Measurements from ENCODE around the gene ACSBG1. TPM values are rescaled to one million over a fixed set of nuclear protein-coding genes. Genes with fewer than 3 reads are reported as not detected.

ACSBG1 gene
- total RNA-seq, 2 experiments from 2014 or later = 0.02 TPM; not detected in 1

DNA sequence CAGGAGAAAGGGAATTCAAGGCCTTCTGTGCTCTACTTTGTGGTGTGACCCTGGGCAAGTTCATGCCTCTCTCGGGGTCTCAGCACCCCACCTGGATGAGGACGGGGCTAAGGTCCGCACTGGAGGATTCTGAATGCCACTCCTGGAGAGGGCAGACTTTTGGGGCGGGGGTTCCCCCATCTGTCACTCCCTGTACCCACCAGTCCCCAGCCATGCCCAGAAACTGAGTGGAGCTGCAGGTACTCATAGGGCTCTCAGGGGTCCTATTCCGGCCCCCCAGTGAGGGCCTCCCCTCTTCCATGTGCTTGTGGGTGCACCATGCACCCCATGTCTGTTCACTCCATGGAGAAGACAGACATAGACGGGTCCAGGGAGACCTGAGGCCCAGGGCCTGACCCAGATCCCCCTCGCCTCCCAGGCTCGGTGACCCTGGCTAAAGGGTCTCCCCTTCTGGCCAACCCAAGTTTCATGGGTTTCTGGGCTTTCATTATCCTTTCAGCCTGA, 26.0 kb downstream of the ACSBG1 start:
- no peaks in the 10 kb centered on the region for H3K4me1 Mint-ChIP-seq
- ChIA-PET CTCF (no interaction called here), POLR2A (no interaction called here)
- H3K27me3 Mint-ChIP-seq = peaks cover 2% of the 10 kb centered on the region
- ATAC-seq (no peak), DNase-seq (no peak)
- intact Hi-C loops (cut with DNase I, micrococcal nuclease) = no loop called here
- no peak overlapping the region for H3K4me3 Mint-ChIP-seq
- H3K9me3 Mint-ChIP-seq (ENCODE audit: low read depth) = no peaks in the 10 kb centered on the region
- no peaks in the 10 kb centered on the region for H3K36me3 Mint-ChIP-seq (ENCODE audit: low read depth)
- no peak overlapping the region for H3K27ac Mint-ChIP-seq

DNA sequence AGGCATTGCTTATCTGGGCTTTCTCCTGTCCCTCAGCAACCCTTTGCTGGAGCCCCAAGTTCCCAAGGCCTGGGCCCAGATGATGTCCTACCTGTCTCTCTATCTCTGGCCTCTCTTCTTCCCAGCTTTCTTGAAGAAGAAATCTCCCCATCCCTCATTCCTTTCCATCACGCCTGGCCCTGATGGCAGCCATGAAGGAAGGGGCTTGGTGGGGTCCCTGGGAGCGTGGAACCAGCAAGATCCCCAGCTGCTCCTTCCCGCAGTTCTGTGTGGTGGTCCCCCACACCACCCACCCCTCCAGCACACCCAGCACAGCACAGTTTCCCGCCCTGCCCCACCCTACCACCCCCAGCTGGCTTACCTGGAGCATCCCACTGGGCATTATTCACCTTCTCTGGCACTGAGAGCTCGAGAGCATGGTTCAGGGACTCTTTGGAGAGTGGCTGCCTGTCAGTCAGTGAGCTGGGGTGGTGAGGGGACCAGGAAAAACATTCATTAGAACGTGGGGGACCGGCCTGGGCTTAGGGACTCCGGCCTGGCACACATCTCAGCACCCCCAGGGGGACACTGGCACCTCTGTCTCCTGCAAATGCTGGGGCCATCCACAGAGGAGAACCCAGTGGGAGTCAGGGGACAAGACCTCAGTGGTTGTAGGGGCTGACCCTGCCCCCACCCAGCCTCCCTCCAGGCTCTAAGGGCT, 26.6 kb downstream of the ACSBG1 start:
- ATAC-seq (no peak), DNase-seq (no peak)
- Mint-ChIP-seq H3K4me1 (no peaks in the 10 kb centered on the region), H3K36me3 (ENCODE audit: low read depth) (no peaks in the 10 kb centered on the region), H3K9me3 (ENCODE audit: low read depth) (no peaks in the 10 kb centered on the region), H3K27ac (no peak overlapping the region), H3K4me3 (no peak overlapping the region), H3K27me3 (peaks cover 2% of the 10 kb centered on the region)
- POLR2A ChIA-PET = no interaction called here
- intact Hi-C loops (cut with DNase I, micrococcal nuclease) = no loop called here
- CTCF ChIA-PET = interaction anchor here (0.6 kb wide), 1 partner anchor 112 kb away, joined by 3 read pairs; no protein-coding TSS in a partner anchor

DNA sequence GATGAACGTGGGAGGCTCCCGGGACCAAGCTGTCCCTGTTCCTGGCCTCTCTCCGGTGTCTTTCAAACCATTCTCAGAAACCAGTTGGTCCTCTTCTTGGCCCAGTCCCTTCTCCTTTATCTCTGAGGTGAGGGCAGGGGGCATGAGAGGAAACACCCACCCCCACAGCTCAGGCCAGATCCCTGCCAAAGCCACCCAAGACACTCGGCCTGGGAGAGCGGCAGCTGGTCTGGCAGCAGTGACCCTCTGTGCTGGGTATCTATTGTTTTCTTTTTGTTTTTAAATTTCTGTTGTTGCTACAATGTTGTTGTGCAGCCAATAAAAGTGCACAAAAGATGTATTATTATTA, 27.3 kb downstream of the ACSBG1 start:
- Mint-ChIP-seq H3K27me3 (peaks cover under 1% of the 10 kb centered on the region), H3K36me3 (ENCODE audit: low read depth) (no peaks in the 10 kb centered on the region), H3K4me3 (no peak overlapping the region), H3K9me3 (ENCODE audit: low read depth) (no peaks in the 10 kb centered on the region), H3K27ac (no peak overlapping the region), H3K4me1 (no peaks in the 10 kb centered on the region)
- DNase-seq (no peak), ATAC-seq (no peak)
- CTCF ChIA-PET = interaction anchor here (0.6 to 1.2 kb wide), 3 partner anchors 34 to 406 kb away, joined by 3 to 5 read pairs (median 3); no protein-coding TSS in a partner anchor
- intact Hi-C loops (cut with DNase I, micrococcal nuclease) = no loop called here
- POLR2A ChIA-PET = no interaction called here

DNA sequence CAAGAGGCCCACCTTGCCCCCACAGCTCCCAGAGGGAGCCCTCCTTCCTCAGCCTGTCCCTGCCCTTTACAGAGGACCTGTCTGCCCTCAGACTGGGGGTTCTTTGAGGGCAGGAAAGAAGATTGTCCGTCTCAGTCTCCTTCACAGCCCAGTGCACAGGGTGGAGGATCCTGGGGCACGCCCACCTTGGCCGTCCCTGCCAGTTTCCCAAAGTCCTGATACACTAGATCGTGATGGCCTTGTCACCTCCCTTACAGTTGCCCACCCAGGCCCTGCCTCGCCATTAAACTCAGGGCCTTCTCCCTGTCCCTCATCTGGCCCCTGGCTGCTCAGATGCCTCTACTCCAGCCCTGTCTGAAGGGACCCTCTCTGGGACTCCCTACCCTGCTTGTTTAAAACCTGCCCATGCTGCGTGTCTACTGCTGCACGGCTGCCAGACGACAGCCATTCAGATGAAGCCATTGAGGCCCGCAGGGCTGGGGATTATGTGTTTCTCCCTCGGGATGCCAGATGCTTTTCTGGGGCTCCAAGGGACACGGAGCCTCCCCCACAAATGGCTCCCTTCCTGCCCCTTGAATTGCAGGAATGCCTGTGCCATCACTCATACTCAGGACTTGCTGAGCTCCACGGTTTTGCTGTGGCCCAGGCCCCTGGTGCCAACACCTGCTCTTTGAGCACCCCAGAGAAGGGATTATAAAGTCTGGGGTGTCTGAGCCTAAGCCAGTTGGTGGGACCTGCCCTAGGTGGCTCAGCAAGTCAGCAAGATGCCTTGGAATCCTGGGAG, 27.8 kb downstream of the ACSBG1 start:
- ATAC-seq (no peak), DNase-seq (no peak)
- H3K4me3 Mint-ChIP-seq = no peak overlapping the region
- no peaks in the 10 kb centered on the region for H3K4me1 Mint-ChIP-seq
- H3K9me3 Mint-ChIP-seq (ENCODE audit: low read depth) = no peaks in the 10 kb centered on the region
- intact Hi-C loops (cut with DNase I, micrococcal nuclease) = no loop called here
- ChIA-PET POLR2A (no interaction called here), CTCF (interaction anchor here (0.6 to 2.8 kb wide), 4 partner anchors 11 to 407 kb away, joined by 3 to 15 read pairs (median 5); no protein-coding TSS in a partner anchor)
- no peaks in the 10 kb centered on the region for H3K27me3 Mint-ChIP-seq
- no peak overlapping the region for H3K27ac Mint-ChIP-seq
- H3K36me3 Mint-ChIP-seq (ENCODE audit: low read depth) = no peaks in the 10 kb centered on the region

DNA sequence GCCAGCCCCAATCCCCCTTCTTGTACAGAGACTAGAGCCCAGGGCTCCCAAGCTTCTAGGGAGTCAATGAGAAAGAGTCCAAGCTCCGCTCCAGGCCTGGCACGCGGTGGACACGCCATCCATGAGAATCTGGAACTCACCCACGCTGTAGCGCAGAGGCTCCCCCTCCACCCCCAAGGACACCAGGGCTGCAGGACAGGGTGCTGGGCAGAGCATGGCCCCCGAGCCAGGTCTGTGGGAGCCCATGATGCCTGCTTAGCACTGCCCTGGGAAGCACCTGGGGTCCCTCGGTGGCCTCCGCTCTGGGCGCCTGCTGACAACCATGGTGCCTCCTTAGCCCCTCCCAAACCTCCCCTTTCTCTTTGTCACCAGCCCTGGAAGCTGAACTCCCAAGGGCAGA, 28.5 kb downstream of the ACSBG1 start:
- ChIA-PET CTCF (interaction anchor here (0.9 to 2.8 kb wide), 4 partner anchors 10 to 251 kb away, joined by 3 to 15 read pairs (median 4); no protein-coding TSS in a partner anchor), POLR2A (no interaction called here)
- Mint-ChIP-seq H3K27me3 (no peaks in the 10 kb centered on the region), H3K27ac (no peak overlapping the region), H3K4me3 (no peak overlapping the region), H3K36me3 (ENCODE audit: low read depth) (no peaks in the 10 kb centered on the region), H3K9me3 (ENCODE audit: low read depth) (no peaks in the 10 kb centered on the region), H3K4me1 (no peaks in the 10 kb centered on the region)
- ATAC-seq (no peak), DNase-seq (no peak)
- intact Hi-C loops (cut with DNase I, micrococcal nuclease) = no loop called here

DNA sequence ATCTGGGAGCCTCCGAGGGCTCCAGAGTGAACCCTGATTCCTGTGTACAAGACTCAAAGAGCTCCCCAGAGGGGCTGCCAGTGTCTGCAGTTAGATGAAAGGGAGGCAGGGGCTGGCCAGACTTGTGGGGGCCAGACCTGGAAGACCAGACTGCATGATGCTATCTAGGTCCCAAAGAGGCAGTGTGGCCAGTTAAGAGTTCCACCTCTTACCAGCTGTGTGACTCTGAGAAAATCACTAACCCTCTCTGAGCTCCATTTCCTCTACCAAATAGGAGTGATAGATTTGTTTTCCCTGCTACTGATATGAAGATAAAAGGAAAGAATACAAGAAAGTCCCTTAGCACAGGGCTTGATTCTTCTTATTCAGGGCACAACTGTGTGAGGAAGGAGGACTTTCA, 29.0 kb downstream of the ACSBG1 start:
- no peaks in the 10 kb centered on the region for H3K9me3 Mint-ChIP-seq (ENCODE audit: low read depth)
- ChIA-PET POLR2A (no interaction called here), CTCF (interaction anchor here (0.9 to 2.8 kb wide), 5 partner anchors 9 to 250 kb away, joined by 3 to 15 read pairs (median 4); partner anchors contain the start of gene CIB2)
- H3K36me3 Mint-ChIP-seq (ENCODE audit: low read depth) = no peaks in the 10 kb centered on the region
- no peaks in the 10 kb centered on the region for H3K27me3 Mint-ChIP-seq
- no peak overlapping the region for H3K4me3 Mint-ChIP-seq
- ATAC-seq (no peak), DNase-seq (no peak)
- no peaks in the 10 kb centered on the region for H3K4me1 Mint-ChIP-seq
- H3K27ac Mint-ChIP-seq = no peak overlapping the region
- intact Hi-C loops (cut with DNase I, micrococcal nuclease) = no loop called here

DNA sequence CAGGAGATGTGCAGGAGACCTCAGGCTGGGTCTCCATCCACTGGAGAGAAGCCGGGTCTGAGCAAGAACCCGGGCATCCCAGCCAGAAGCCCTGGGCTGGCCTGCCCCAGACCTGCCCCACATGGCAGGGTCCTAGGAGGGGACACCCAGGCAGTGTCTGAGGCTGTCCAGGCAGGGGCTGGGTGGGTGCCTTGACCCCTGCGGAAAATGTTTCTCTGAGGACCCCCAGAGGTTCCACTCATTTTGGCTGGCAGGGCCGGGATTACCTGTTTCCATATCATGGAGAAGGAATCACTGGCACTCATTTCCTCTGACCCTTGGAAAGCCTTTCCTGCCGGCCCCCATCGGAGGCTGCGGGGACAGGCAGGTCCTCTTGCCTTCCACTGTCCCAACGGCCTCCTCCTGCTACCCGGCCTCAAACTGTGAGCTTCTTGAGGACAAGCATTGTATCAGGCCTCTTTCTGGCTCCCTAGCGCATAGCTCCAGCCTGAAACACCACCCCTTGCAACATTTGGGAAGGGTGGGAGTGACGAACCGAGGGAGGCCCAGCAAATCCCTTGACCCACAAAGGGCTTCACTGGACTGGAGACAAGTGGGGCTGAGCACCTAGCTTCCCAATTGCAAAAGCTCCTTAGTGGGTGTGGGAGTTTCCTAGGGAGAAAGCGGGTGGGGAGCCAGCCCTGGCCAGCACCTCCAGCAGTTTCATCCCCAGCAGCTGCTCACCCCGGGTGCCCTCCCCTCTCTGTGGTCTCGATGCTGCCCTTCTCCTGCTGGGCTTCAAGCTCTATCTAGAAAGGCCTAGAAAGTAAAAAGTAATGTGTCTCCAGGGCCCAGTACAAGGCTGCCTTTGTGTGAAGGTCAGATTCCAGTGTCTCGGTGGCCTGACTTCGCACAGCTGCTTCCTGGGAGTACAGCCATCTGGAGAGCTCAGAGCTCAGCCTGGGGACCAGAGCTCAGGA, 29.7 kb downstream of the ACSBG1 start:
- Mint-ChIP-seq H3K36me3 (ENCODE audit: low read depth) (no peaks in the 10 kb centered on the region), H3K9me3 (ENCODE audit: low read depth) (no peaks in the 10 kb centered on the region), H3K27ac (no peak overlapping the region), H3K4me1 (no peaks in the 10 kb centered on the region), H3K27me3 (no peaks in the 10 kb centered on the region), H3K4me3 (no peak overlapping the region)
- CTCF ChIA-PET = interaction anchor here (0.9 to 2.8 kb wide), 7 partner anchors 9 to 250 kb away, joined by 3 to 15 read pairs (median 4); partner anchors contain the start of gene CIB2
- no peak for DNase-seq
- POLR2A ChIA-PET = no interaction called here
- ATAC-seq = no peak
- intact Hi-C loops (cut with DNase I, micrococcal nuclease) = no loop called here

DNA sequence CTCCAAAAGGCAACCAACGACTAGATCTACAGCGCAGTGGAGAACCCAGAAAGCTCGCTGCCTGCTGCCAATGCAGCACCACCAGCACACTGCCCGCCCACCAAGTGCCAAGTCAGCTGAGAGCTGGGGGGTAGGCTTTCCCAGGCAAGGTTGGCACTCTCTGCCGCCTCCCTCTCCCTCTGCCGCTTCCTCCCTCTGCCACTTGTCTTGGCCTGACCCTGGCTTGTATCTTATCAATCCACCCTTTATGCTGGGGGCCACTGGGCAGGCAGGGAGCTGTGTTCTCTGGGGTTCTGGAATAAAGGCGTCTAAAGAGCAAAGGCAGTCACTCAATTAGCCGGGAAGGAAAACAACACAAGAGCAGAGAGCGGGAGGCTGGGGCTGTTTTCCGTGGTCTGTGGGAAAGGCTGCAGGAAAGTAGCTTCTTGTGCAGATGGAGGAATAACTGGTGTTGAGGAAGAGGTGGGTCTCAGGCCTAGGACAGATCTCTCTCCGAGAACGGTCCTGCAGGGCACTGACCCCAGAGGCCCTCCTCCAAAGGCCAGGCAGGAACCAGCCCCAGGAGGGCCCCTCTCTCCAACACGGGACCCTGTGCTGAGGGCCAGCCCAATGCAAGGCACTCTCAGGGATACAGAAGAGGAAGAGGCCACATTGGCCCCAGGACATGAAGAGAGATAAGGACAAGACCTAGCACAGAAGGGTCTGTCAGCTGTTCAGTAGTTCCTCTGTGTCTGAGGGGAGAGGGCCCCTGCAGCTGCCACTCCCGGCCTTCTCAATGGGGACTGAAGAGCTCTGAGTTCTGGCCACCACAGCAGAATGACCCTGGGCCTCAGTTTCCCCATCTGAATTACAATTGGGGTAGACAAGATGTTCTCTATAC, 30.8 kb downstream of the ACSBG1 start:
- POLR2A ChIA-PET = no interaction called here
- Mint-ChIP-seq H3K27ac (no peak overlapping the region), H3K4me1 (no peaks in the 10 kb centered on the region), H3K9me3 (ENCODE audit: low read depth) (no peaks in the 10 kb centered on the region), H3K4me3 (no peak overlapping the region), H3K36me3 (ENCODE audit: low read depth) (no peaks in the 10 kb centered on the region), H3K27me3 (no peaks in the 10 kb centered on the region)
- no peak for DNase-seq
- intact Hi-C loops (cut with DNase I, micrococcal nuclease) = no loop called here
- CTCF ChIA-PET = interaction anchor here (0.7 to 2.8 kb wide), 5 partner anchors 8 to 239 kb away, joined by 3 to 15 read pairs (median 4); partner anchors contain the start of gene CIB2
- no peak for ATAC-seq

DNA sequence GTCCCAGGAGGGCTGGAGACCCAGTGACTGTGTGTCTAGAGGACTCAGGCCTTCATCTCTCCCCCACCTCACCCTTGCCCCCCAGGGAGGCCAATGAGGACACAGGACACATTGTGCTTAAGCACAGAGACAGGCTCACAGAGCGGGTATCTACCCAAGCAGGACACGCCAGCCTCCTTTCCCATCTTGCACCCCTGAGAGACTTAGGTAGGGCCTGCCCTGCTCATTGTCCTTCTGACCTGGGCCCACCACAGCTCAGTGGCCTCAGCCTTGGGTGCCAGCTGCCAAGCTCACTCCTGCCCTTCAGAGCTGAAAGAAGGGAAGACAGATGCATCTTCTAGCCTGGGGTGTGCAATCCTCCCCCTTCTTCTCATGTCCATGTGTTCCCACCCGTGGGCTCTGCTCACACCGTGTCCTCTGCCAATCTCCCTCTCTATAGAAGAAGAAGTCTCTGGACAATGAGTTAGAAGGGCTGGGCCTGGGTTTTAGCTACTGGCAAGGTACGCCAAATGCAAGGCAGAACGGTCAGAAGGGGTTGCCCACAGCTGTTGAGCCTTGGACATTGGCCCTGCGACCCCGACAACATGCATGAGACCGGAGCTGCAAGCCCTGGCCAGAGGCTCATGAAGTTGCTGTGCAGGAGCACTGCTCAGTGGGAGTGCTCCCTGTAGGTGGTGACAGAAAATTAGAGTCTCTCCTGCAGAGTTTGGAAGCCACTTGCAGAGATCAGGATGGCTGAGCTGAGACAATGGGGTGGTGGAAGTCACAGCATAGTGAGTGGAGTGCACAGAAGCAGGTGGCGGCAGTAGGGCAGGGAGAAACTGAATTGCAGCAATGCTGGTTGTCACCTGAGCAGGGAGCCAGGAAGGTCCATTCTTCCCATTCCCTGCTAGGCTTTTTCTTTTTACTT, 32.8 kb downstream of the ACSBG1 start:
- Mint-ChIP-seq H3K4me1 (no peaks in the 10 kb centered on the region), H3K36me3 (ENCODE audit: low read depth) (no peaks in the 10 kb centered on the region), H3K9me3 (ENCODE audit: low read depth) (no peaks in the 10 kb centered on the region), H3K27ac (no peak overlapping the region), H3K4me3 (no peak overlapping the region), H3K27me3 (no peaks in the 10 kb centered on the region)
- ATAC-seq = no peak
- DNase-seq = no peak
- POLR2A ChIA-PET = no interaction called here
- intact Hi-C loops (cut with DNase I, micrococcal nuclease) = no loop called here
- CTCF ChIA-PET = interaction anchor here (0.6 to 1.9 kb wide), 3 partner anchors 10 to 288 kb away, joined by 3 to 4 read pairs (median 3); no protein-coding TSS in a partner anchor

Data from activated CD4-positive, alpha-beta T cell treated with anti-CD3 and anti-CD28 coated beads for 36 hours (primary cell).